Measurements from ENCODE around the gene SIRPG. TPM values are rescaled to one million over a fixed set of nuclear protein-coding genes. Genes with fewer than 3 reads are reported as not detected.
"Not testable (repeated sequence)": the region's sequence is repeated elsewhere in the genome, so short reads cannot be mapped to it uniquely, and the experiment has no call there.

SIRPG gene
- polyA plus RNA-seq (ENCODE audit: insufficient read length), result not detected

DNA sequence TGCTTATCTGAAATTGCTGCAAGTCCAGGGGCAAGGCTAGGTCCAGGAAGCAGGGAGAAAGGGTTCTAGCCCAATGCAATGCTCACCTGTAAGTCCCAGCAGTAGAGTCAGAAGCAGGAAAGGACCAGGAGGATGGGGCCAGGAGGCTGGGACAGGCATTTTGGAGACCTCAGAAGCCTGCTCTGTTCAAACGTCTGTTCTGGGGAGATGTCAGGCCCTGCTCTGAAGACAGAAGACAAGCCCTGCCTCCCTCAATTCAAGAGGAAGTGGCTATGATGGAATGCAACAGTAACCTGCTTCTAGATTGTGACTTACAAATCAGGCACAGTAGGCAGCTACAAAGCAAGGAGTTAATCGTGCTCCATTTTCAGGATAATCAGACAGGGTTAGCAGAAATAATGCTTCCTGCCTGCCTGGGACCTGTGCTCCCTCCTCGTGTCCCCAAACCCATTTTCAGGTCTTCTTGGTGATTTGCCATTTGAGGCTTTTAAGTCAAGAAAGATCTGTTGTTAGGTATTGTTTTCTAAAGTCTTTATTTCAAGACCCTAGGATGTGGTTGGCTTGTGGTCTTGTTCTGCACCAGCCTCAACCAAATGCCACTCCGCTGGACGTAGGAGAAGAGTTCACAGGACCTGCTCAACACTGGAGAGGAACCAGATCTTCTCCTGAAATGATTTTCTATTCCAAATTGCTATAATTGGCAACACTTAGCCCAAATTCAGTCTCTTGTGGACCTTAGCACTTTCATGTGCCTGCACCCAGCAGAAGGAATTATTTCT is at the start of gene SIRPG:
TSS of gene SIRPG (minus strand) at position 224 of the 779 bp plus-strand sequence. CDS start at position 159, 65 bp downstream.
- DNase-seq (ENCODE audit: low read depth), result no peak

DNA sequence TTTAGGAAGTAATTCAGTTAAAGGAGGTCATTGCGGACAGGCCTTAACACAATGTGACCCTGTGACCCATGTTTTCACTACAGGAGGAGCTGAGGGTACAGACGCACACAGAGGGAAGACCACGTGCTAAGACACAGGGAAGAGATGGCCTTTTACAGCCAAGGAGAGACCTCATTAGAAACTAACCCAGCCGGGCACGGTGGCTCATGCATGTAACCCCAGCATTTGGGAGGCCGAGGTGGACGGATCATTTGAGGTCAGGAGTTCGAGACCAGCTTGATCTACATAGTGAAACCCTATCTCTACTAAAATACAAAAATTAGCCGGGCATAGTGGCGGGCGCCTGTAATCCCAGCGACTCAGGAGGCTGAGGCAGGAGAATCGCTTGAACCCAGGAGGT is 49.3 kb upstream of the SIRPG start:
- not testable (repeated sequence) for DNase-seq (ENCODE audit: low read depth)

GRCh38 chr20:1706079-1706478 is 48.5 kb upstream of the SIRPG start:
- no peak for DNase-seq (ENCODE audit: low read depth)

- no peak for DNase-seq (ENCODE audit: low read depth)
Measured at GRCh38 chr20:1702855-1703254, 45.3 kb upstream of the SIRPG start.

DNA sequence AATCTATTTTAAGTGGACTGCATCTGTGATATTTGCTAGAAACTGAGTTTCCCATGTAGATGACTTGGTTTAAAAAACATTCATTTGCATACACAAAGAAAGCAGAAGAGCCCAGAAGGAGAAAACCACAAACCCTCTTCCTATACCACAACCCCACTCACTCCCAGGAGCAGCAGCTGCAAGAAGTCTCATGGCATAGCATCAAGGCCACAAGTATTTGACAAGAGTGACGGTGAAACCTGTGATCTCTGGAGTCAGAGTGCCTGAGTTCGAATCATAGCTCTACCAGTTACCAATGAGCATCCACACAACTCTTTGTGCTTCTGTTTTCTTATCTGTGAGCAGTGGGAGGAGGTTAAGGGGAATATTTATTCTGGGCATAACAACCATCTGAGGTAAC is 44.7 kb upstream of the SIRPG start:
- peak; percentile 1 for DNase-seq (ENCODE audit: low read depth)

DNA sequence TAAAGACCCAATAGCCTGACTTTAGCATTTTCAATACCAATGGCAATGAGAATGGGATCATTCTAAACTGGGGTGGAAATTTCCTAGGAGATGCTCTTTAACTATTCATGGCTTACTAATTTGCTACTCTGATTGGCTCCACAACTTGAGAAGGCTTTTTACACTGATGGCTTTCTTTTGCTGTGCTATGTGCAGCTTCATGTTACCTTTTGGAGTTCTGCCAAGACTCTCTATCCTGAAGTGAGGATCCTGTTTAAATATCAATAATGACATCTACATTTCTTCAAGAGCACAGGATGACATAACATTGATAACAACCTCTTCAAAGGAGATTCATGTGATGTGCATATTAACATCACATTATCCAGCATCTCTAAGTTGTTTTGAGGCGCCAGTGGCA is 43.4 kb upstream of the SIRPG start:
- no peak for DNase-seq (ENCODE audit: low read depth)

DNA sequence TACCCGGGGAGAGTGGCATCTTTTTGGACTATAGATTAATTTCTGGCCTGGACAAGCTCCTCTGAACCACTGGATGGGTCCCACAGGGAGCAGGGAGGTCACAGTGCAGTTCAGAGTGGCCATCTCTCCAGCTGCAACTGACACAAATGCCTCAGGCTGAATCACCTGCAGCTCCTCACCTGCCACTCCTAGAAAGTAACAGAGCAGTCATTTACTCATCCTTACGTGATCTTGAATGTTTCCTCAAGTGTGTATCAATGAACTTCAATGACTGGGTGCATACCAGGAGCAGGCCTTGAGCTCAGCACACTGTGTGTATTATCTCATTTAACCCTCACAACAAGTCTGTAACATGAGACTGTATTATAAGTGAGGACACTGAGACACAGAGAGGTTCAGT is 40.0 kb upstream of the SIRPG start:
- no peak for DNase-seq (ENCODE audit: low read depth)

GRCh38 chr20:1696521-1697209 is 39.1 kb upstream of the SIRPG start:
- no peak for DNase-seq (ENCODE audit: low read depth)

DNA sequence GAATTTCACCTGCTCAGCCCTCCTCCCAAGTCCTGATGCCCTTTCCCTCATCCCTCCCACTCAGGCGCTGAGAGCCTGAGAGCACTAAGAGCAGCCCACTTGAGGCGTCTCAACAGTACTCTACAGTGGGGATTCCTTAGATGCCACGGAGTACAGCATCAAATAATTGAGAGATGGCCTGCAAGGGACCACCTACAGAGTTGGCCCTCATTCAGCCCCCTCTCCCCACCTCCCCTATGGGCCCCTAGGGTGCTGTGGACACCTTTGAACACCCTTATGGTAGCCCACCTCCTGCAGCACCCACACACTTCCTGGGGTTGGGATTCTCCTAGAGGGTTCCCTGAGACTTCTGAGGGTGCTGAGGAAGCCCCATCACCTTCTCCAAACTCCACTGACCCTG is 37.1 kb upstream of the SIRPG start:
- no peak for DNase-seq (ENCODE audit: low read depth)

DNA sequence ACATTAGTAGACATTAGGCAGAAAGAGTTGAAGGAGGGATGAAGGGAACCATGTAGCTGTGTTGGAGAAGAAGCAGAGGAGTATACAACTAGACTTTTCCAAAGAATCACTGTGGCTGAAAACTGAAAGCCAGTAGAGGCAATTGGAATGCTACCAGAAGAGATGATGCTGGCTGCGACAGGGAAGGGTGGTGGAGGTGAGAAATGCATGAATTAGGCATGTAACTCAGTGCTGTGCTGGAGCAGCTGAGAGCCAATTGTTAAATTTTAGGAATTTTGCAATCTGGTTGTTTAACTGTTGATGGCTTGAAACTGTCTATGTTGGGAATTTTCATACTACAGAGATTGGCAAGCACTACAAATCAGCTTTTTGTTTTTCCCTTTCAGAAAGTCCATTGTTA is 35.8 kb upstream of the SIRPG start:
- no peak for DNase-seq (ENCODE audit: low read depth)

DNA sequence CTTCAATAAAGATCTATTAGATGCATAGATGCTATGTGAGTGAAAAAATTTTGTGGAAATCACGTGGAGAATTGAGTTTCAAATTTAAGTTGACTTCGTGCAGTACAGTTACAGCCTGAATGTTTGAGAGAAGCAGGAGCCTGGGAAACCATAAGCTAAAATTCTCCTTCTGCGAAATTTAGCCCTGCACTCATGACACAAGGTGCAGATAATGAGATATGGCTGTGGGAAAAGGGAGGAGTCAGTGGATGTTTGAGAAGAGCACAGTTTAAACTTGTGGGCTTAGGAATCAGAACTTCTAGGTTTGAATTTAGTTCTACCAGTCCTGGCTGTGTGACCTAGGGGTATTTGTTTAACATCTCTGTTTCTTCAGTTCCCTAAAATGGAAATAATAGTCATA is 32.1 kb upstream of the SIRPG start:
- no peak for DNase-seq (ENCODE audit: low read depth)

DNA sequence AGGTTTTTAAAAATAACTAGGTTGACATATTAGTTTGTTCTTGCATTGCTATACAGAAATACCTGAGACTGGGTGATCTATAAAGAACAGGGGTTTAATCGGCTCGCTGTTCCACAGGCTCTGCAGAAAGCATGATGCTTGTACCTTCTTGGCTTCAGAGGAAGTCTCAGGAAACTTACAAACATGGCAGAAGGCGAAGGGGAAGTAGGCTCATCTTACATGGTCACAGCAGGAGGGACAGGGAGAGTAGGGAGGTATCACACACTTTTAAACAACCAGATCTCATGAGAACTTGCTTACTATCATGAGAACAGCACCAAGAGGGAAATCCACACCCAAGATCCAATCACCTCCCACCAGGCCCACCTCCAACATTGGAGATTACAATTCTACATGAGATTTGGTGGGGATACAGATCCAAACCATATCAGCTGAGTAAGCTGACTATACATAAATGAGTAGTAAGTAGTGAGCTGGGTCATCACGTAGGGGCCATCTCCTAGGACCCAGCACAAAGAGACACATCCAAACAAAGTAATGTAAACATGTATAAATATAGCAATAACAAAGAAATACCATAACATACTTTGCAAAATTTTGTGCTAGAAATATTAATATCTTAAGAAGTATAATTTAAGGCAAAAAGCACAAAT is 31.4 kb upstream of the SIRPG start:
- DNase-seq (ENCODE audit: low read depth), result no peak

DNA sequence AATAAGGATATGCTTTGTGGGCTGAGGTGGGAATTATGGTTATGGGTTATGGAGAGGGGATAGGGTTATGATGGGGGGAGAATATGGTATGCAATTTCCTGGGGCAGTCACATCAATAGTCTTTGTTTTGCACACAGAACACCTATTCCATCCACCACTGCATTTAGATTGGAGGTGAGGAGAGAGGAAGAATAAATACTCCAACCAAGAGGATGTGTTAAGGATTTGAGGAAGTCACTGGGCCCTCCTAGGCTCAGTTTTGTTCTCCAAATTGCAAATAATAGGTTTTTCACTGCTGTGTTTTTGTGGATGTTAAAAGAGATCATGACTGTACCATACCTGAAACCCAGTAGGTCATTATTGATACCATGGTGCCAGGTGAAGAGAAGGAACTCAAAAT is 29.5 kb upstream of the SIRPG start:
- DNase-seq (ENCODE audit: low read depth), result no peak

DNA sequence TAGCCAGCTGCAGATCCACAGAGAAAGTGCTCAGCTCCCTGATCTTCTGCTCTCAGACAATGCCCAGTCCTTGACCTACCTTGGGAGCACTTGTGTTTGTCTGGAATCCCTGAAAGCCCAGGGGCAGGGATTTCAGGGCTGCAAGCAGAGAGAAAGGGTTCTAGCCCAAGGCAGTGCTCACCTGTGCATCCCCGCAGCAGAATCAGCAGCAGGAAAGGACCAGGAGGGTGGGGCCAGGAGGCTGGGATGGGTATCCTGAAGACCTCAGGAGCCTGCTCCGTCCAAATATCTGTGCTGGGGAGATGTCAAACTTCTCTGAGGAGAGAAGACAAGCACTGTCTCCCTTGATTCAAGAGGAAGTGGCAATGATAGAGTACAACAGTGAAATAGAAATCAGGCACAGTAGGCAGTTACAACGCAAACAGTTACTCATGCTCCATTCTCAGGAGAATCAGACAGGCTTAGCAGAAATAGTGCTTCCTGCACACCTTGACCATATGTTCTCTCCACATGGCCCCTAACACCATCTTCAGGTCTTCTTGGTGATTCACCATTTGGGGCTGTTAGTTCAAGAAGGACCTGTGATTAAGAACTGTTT is 28.7 kb upstream of the SIRPG start:
- DNase-seq (ENCODE audit: low read depth), result no peak

DNA sequence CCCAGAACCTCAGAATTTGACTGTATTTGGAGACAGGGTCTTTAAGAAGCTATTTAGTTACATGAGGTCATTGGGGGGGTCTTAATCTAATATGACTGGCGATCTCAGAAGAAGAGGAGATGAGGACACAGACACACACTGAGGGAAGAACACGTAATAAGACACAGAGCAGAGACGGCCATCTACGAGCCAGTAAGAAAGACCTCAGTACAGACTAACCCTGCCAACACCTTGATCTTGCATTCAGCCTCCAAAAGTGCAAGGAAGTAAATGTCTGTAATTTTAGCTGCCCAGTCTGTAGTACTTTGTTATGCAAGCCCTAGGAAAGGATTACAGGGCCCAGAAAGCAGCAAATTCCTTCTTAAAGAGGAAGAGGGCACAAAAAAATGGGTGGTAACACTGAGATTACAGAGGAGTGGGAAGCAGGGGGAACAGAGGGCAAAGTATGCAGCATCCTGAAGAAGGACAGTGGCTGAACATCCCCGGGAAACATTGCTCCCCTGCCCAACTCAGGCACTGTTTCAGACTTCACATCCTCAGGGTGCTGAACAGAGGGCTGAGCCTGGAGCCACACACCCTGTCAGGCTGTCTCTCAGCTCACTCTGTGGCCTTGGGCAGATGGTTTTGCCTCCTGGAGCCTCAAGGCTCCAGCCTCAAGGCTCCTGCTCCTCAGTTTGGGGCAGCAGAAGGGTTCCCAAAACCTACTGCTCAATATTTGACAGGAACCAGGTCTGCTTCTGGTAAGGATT is 27.9 kb upstream of the SIRPG start:
- DNase-seq (ENCODE audit: low read depth), result no peak

DNA sequence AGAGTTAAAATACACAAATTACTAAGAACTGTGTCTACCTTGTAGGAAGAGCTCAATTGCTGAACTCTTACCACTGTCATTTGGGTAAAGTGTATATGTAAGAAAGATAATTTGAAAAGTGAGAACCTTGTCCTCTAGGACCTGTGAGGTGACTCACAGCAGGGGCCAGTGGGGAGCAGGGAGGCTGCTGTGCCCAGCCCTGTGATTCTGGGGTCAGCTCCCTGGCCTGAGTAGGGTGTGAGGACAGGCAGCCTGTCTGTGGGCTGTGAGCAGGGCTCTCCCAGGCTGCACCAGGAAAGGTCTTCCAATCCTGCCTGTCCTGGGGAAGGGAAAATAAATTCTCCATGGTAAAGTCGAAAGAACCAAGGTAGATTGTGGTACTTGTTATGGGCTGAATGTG is 27.3 kb upstream of the SIRPG start:
- DNase-seq (ENCODE audit: low read depth), result no peak

DNA sequence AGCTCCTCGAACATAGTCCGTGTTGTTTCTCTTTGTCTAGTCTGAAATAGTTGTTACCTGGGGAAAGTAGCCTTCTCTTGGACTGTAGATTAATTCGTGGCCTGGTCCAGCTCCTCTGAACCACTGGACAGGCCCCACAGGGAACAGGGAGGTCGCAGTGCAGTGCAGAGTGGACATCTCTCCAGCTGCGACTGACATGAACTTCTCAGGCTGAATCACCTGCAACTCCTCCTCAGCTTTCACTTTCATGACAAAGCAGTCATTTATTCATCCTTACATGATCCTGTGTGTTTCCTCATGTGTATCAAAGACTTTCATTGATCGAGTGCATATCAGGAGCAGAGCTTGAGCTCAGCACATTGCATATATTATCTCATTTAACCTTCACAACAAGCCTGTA is 19.1 kb upstream of the SIRPG start:
- no peak for DNase-seq (ENCODE audit: low read depth)

DNA sequence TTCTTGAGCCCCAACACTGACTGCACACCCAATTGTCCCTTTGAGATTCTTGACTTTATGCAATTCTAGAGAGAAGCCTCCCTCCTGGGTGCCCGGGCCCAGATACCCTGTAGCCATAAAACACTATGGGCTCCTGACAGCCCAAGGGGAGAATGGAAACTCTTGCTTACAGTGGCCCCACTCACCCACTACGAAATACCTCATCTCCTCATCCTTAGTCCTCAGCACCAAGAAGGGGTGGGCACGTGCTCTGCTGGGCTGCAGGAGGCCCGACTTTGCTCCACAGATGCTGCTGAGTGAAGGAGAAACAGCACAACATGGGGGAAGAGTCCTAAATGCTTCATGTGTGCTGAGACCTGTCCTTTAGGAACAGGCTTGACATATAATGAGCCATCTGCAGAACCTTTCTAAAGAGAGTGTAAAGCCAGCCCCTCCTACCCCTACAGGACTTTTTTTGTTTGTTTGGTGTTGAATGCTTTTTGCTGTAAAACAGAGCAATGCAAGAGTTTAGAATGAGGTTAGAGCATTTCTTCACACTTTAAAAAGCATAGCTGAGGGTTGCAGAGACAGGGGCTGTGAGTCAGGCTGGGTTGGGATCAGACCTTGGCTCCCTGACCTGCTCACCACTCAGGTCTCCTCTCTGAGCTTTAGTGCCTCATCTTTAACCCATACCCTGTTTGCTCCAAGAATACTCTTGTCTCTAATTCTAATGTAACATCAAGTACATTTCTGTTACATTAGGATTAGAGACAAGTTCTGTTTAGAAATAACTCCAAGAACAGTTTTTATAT is 17.6 kb upstream of the SIRPG start:
- no peak for DNase-seq (ENCODE audit: low read depth)

GRCh38 chr20:1674361-1674760 is 16.8 kb upstream of the SIRPG start:
- DNase-seq (ENCODE audit: low read depth), result no peak

GRCh38 chr20:1673424-1673823 is 15.8 kb upstream of the SIRPG start:
- DNase-seq (ENCODE audit: low read depth), result no peak

GRCh38 chr20:1672728-1673127 is 15.1 kb upstream of the SIRPG start:
- DNase-seq (ENCODE audit: low read depth), result no peak

Measured in forelimb muscle (tissue), 1 donor.